Measurements from ENCODE around the gene SPRED2.

SPRED2 gene

DNA sequence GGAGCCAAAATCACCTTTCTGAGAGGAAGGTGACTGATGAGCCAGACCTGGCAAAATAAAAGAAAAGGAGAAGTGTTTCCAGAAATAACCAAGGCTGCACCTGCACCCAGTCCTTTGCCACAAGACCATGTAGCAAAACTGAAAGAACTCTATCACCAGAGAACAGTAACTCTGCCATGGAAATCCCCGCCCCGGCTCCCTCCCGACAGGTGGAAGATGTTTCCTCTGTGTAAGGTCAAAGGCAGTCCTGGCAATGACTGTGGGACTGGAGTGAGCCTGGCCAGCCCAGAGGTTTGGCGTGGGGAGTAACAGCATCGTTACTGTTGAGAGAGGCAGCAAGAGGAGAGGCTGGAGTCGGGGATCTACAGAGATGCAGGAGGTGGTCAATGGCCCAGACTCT, 42.3 kb downstream of the SPRED2 start:
- no peak for DNase-seq (ENCODE audit: insufficient read length)
- TF ChIP-seq POLR2AphosphoS5 (IDR thresholded peaks at IDR 0.05; ENCODE audit: low read depth, low read length) (no peak), POLR2A (IDR thresholded peaks at IDR 0.05; ENCODE audit: low read depth, low read length) (peak; percentile 62; the same call in 1 of the 2 replicates), TAF1 (IDR thresholded peaks at IDR 0.05; ENCODE audit: borderline replicate concordance, low read depth, low read length) (0 out of 2 replicates have a peak, but pooled peaks have one; percentile 33)
- FAIRE-seq: peak; percentile 94

DNA sequence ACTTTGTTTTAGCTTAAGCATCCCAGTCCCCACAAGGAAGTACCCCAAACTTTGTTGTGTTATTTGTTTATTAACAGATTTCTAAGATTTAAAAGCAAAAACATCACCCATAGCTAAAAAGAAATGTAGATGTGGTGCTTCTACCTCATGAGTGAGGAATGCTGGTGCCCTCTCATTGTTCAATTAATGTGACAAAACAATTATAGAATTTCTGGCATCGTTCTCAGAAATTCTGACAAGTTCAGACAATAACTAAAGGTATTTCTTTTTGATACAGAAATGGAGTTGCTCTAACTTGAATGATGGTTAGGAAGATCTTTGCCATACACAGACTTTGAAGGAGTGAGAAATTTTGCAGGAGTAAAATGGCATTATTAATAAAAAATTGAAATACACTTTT, 42.9 kb downstream of the SPRED2 start:
- DNase-seq (ENCODE audit: insufficient read length): no peak
- TF ChIP-seq POLR2A (IDR thresholded peaks at IDR 0.05; ENCODE audit: low read depth, low read length) (no peak), POLR2AphosphoS5 (IDR thresholded peaks at IDR 0.05; ENCODE audit: low read depth, low read length) (no peak), TAF1 (IDR thresholded peaks at IDR 0.05; ENCODE audit: borderline replicate concordance, low read depth, low read length) (no peak)
- FAIRE-seq: no peak

DNA sequence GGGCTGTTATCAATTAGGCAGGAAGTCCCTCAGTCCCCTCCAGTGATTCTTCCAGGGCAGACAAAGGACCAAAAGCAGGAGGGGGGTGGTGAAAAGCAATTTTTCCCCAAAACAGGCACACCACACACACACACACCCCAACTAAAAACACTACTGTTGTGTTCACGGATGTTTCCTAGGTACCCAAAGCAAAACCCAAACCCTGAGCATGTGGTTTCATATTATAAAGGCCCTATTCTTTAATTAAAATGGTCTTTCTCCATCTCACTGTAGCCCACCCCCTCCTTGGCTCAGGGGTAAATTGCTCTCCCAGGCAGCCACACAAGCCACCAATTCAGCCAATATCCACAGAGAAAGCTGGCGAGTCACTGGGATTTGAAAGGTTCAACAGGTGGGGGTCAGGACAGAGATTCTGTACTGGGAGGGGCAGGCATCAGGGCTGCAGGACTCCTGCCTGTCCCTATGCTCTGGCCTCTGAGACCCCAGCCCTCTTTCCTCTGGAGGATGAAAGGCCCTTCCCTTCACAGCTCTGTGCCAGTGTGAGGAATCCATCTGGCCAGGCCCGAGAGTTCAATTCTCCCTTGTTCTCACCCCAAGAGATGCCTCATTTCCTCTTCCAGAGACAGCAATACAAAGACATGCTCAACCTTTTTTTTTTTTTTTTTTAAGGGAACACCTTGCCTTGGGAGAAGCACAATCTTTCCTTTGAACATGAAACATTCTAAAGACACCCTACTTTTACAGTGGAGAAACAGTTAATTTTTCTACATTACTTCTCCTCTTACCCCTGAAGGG, 43.6 kb downstream of the SPRED2 start:
- DNase-seq (ENCODE audit: insufficient read length) (no peak), FAIRE-seq (peak; percentile 21)
- TF ChIP-seq TAF1 (IDR thresholded peaks at IDR 0.05; ENCODE audit: borderline replicate concordance, low read depth, low read length) (no peak), POLR2AphosphoS5 (IDR thresholded peaks at IDR 0.05; ENCODE audit: low read depth, low read length) (no peak)

DNA sequence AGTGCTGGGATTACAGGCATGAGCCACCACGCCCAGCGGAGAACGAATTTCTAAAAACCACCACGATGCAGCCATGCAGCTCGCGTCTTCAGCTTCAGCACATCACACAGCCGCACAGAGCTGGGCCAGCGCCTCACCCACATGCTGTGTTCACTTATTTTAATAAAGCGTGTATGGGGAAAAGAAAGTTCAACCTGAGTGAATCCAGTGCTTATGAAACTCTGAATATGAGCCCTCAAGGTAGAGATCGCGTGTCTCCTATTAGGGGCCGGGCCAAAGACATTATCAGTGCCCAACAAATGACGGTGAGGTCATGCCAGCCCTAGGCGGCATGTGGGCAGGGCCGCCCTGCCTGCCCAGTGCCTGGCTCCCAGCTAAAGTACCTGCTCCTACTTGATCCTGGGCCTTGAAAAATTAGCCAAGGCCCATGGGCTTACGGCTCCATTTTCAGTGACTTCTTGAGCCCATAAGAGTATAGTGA, 44.3 kb downstream of the SPRED2 start:
- peak; percentile 75 for FAIRE-seq
- no peak for DNase-seq (ENCODE audit: insufficient read length)
- TF ChIP-seq POLR2A (IDR thresholded peaks at IDR 0.05; ENCODE audit: low read depth, low read length) (no peak), POLR2AphosphoS5 (IDR thresholded peaks at IDR 0.05; ENCODE audit: low read depth, low read length) (no peak), TAF1 (IDR thresholded peaks at IDR 0.05; ENCODE audit: borderline replicate concordance, low read depth, low read length) (no peak)

DNA sequence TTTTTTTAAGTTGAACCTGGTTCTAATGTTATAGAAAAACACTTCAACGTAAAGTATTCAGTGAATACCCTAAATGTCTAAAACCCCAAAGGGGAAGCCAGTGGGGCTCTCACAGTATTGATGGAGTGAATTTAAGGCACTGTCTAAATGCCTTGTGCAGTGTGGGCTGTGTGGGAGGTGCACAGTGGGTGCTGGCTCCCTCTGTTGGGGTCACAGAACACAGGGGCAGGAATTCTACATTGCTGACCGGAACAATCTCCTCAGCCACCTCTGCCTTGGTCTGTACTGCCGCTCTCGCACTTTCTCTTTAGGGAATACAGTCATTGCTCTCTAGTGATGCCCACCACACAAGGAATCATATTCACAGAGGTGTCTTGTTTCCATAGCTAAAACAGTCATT, 45.4 kb downstream of the SPRED2 start:
- FAIRE-seq (no peak), DNase-seq (ENCODE audit: insufficient read length) (no peak)
- TF ChIP-seq POLR2A (IDR thresholded peaks at IDR 0.05; ENCODE audit: low read depth, low read length) (no peak), POLR2AphosphoS5 (IDR thresholded peaks at IDR 0.05; ENCODE audit: low read depth, low read length) (no peak), TAF1 (IDR thresholded peaks at IDR 0.05; ENCODE audit: borderline replicate concordance, low read depth, low read length) (no peak)

DNA sequence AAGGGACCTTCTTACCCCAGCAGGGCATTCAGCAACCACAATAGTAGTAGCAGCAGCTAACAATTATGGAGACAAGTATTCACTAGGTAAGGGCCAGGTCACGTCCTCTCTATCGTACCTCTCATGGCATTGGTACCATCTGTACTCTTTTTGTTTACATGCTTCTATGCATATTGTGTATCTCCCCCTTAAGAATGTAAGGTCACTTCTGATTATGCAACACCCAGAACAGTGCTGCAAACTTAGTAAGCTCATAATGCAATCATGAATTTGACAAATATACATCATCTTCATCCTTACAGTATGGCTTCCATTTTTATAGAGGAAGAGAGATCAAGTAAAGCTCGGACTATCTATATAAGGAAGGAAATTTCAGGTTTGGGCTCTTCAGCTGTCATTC, 46.1 kb downstream of the SPRED2 start:
- DNase-seq (ENCODE audit: insufficient read length) (no peak), FAIRE-seq (no peak)
- TF ChIP-seq TAF1 (IDR thresholded peaks at IDR 0.05; ENCODE audit: borderline replicate concordance, low read depth, low read length) (no peak), POLR2A (IDR thresholded peaks at IDR 0.05; ENCODE audit: low read depth, low read length) (no peak), POLR2AphosphoS5 (IDR thresholded peaks at IDR 0.05; ENCODE audit: low read depth, low read length) (no peak)

DNA sequence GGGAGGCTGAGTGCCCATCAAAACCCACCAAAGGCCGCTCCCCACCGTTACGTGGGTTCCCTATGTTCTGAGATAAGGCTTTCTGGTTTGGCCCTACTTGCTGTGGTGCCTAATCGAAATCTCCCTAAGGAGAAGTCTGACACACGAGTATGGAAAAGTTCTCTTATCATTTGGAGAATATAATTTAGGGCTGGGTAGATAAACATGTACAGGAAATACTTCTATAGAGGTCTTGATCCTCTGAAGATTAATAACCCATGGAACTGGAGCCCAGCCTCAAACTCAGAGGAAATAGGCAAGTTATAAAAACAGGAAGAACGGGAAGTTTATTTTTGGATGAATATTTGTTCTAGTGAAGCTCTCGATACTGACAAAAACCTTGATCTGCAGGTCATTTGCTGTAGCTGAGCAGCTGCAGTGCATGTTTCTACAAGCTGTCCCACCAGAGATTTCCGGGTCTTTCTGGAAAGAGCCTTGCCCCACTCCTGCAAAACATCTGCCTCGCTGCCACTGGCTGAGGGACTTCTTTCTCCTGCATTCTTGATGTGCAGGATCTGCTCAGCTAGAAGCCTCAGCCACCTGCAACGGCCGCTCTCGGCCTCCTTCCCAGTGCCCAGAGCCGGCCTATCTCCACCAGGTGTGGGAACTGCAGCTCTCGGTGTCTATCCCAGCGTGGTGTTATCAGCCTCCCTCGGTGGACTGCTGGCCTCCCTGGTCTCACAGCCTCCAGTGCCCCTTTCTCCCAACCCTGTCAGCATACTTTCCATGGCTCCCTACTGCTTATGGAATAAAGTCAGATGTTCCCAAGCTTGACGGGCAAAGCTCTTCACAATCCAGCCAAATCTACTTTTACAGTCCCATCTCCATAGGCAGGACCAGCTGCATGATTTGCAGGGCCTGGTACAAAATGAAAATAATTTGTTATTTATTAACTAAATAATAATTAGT, 48.6 kb downstream of the SPRED2 start:
- DNase-seq (ENCODE audit: insufficient read length) (no peak), FAIRE-seq (no peak)
- TF ChIP-seq POLR2AphosphoS5 (IDR thresholded peaks at IDR 0.05; ENCODE audit: low read depth, low read length) (no peak), POLR2A (IDR thresholded peaks at IDR 0.05; ENCODE audit: low read depth, low read length) (no peak), TAF1 (IDR thresholded peaks at IDR 0.05; ENCODE audit: borderline replicate concordance, low read depth, low read length) (no peak)

DNA sequence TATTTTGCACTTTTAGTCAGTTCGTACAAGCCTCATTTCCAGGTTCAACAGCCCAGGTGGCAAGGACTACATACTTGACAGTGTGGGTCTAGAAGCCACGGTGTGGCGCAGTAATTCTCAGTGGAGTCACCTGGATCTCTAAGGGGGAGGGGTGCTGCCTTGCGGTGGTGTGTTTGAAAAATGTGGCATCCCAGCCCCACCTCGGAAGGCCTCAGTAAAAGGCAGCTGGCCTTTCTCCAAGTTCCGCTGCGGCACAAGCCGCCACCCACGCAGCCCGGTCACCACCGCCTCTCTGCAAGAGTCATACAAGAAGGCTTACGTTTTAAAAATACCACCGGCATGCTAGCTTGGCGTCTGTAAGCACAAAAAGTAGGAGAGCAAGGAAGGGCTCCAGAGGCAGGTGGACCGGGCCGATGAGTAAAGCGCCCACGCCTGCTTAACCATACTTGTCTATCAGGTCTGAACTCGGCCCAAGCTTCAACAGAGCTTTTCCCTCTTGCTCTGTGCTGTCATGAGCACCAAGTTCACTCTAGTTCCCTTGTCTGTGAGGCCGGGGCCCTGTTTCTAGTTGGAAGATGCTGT, 49.5 kb downstream of the SPRED2 start:
- DNase-seq (ENCODE audit: insufficient read length): peak; percentile 46
- peak; percentile 83 for FAIRE-seq
- 0 out of 2 replicates have a peak, but pooled peaks have one; percentile 25 for TF ChIP-seq TAF1 (IDR thresholded peaks at IDR 0.05; ENCODE audit: borderline replicate concordance, low read depth, low read length)
- TF ChIP-seq POLR2AphosphoS5 (IDR thresholded peaks at IDR 0.05; ENCODE audit: low read depth, low read length): no peak

DNA sequence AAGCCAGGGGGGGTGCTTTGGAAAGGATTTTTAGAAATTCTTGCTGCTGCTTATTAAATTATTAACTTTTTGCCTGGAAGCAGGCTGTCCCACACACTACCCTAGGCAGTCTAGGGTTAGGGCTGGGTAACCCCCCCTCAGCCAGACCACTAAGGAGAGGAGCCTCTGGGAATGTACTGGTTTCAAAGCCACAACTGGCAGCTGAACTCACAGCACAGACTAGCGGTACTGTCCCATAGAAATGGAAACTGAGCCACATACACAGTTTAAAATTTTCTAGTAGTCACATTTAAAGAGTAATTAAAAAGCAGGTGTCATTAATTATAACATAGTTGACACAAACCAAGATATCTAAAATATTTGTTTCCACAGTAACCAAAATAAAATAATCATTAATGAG, 50.1 kb downstream of the SPRED2 start:
- no peak for TF ChIP-seq TAF1 (IDR thresholded peaks at IDR 0.05; ENCODE audit: borderline replicate concordance, low read depth, low read length)
- no peak for FAIRE-seq
- no peak for DNase-seq (ENCODE audit: insufficient read length)

DNA sequence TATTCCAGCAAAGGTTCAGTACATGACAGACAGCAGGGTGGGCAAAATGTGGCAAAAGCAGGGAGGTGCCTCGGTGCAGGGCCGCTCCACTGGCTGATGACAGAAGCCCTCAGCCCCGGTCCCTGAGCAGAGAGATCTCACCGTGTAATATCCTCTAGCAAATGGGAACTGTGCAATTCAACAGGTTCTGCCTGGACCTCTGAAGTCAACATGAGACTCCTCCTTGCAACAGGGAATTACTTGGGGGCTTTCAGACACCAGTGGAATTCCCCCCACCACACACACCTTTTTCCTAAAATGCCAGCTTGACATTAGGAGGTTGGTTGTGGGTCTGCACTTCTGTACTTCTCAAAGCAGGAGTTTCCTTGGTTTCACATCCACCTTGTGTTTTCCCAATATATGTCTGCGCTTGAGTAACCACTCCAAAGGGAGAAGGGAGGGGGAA, 50.8 kb downstream of the SPRED2 start:
- DNase-seq (ENCODE audit: insufficient read length) (no peak), FAIRE-seq (no peak)
- TF ChIP-seq TAF1 (IDR thresholded peaks at IDR 0.05; ENCODE audit: borderline replicate concordance, low read depth, low read length) (no peak), POLR2A (IDR thresholded peaks at IDR 0.05; ENCODE audit: low read depth, low read length) (no peak), POLR2AphosphoS5 (IDR thresholded peaks at IDR 0.05; ENCODE audit: low read depth, low read length) (no peak)

DNA sequence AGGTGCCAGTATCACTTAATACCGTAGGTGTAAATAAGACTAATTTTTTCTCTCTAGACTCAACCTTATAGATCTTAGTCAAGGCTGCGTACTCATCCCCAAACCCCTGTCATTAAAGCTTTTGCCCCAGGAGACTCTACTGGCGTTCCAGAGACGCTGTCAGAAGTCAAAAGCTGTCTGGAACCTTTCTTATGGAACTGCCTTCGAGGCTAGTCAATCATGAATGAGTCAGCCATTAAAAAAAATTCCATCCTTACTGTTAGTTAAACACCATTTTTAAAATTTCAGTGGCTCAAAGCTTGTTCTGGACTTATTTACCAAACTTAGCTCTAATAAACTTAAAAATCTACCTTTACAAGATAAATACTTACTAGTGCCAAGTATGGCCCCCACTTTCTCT, 52.1 kb downstream of the SPRED2 start:
- TF ChIP-seq POLR2AphosphoS5 (IDR thresholded peaks at IDR 0.05; ENCODE audit: low read depth, low read length) (no peak), POLR2A (IDR thresholded peaks at IDR 0.05; ENCODE audit: low read depth, low read length) (no peak), TAF1 (IDR thresholded peaks at IDR 0.05; ENCODE audit: borderline replicate concordance, low read depth, low read length) (no peak)
- FAIRE-seq (no peak), DNase-seq (ENCODE audit: insufficient read length) (no peak)
